GM12872 (cell line): ENCODE data around the gene BCL11A.

ENCODE experiments used
- TF ChIP-seq, protein P1 (sequence below): IDR thresholded peaks from 3 replicates; pipeline ENCODE4 v1.5.1; 2011; ENCODE audit warnings: low read depth, mild to moderate bottlenecking, low read length, moderate library complexity; ENCODE audit not compliant: insufficient read depth

BCL11A gene

DNA sequence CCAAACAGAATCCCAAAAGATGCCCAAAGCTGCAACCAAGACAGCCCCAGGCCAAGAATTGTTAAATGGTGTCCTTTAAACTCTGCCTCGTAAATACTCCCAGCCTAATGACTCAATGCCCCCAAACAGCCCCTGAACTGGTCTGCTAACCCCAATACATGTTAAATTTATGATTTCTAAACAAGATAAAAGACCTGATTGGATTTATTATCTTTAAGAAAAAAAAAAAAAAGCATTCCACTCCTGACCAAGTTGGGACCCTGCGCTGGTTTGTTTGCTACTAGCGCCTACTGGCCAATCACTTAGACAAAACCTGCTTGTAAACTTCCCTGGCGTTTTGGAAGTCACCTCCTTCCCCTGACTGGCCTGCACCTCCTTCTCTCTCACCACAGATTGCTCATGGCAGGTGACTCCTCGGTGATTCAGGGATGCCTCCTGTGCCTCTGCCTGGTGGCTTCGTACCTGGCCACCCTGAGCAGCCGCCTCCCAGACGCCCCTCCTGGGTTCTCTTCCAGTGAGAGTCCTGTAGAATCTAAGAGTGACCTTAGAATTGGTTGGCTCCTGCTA lies 121.3 kb downstream of the BCL11A start:
- TF ChIP-seq, protein P1, sequence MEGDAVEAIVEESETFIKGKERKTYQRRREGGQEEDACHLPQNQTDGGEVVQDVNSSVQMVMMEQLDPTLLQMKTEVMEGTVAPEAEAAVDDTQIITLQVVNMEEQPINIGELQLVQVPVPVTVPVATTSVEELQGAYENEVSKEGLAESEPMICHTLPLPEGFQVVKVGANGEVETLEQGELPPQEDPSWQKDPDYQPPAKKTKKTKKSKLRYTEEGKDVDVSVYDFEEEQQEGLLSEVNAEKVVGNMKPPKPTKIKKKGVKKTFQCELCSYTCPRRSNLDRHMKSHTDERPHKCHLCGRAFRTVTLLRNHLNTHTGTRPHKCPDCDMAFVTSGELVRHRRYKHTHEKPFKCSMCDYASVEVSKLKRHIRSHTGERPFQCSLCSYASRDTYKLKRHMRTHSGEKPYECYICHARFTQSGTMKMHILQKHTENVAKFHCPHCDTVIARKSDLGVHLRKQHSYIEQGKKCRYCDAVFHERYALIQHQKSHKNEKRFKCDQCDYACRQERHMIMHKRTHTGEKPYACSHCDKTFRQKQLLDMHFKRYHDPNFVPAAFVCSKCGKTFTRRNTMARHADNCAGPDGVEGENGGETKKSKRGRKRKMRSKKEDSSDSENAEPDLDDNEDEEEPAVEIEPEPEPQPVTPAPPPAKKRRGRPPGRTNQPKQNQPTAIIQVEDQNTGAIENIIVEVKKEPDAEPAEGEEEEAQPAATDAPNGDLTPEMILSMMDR, result no peak

DNA sequence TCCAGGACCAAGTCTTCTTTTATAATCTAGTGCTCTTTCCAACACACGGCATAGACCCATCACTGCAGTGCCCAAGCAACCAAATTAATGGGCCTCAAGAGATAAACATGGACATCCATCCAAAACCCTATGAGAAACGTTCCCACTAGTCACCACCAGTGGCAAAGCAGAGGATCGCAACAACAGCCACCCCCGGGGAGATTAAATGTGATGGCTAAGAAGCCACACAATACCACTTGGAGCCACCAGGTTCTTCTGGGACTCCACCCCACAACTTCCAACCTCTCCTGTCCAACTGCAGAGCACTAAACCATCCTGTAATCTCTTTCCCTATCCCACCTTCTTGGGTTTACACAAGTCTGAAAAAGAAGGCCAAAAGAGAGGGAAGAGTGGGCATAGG lies 123.8 kb downstream of the BCL11A start:
- TF ChIP-seq, protein P1, result no peak

DNA sequence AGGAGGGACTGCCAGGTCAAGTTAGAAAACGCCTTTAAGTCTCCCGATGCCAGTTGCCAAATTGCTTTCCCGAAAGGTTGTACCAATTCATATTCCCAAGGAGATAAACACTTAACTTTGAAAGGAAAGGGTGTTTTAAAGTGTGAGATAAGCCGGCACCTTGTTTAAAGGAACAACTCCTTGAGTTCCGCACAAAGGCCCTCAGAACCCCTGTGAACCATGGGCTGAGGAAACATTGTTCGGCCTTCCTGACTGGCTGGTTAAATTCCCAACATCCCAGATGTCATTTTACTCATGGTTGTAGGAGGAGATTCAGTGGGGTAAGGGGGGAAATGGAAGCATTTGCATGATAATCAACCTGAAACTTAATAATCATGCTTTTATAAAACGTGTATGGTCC lies 126.6 kb downstream of the BCL11A start:
- TF ChIP-seq, protein P1, result no peak

DNA sequence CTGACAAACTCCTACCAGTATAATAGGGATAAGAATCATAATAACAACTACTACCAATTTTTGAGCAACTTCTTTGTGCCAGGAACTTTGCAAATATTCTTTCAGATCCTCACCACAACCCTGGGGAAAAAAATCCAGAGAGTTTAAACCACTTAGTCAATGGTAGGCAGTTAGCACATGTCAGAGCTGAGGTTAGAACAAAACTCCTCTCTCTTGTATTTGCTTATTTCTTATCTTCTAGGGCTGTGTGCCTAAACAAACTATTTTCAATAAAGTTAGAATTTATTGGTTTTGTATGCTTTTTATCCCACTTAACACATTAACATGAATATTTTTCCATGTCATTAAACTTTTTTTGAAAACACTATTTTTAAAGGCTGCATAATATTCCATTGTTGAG lies 127.1 kb downstream of the BCL11A start:
- TF ChIP-seq, protein P1, result no peak

DNA sequence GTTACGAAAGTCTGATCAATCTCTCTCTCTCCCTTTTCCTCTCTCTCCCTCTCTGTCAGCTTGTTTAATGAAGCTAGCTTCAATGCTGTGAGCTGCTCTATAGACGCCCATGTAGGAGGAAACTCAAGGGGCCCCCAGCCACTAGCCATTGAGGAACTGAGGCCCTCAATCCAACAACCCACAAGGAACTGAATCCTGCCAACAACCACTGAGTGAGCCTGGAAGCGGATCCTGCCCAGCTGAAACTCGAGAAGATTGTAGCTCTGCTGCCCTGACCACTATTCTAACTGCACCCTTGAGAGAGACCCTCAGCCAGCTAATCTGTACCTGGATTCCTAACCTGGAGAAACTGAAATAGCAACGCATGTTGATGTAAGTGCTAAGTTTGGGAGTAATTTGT lies 129.2 kb downstream of the BCL11A start:
- TF ChIP-seq, protein P1, result no peak

DNA sequence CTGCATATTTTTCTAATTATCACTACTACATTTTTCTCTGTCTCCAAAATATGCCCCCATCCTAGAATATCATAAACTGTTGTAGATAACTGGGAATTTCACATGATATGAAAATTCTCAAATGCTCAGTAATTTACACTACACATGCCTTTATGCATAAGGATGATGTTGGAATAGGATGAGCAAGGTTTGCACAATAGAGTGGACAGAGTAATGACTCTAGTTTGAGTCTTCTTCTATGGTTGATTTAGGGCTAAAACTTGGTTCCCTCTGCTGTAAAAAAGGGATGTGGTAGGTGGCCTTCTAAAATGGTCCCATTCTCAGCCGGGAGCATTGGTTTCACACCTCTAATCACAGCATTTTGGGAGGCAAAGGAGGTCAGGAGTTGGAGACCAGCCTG lies 129.9 kb downstream of the BCL11A start:
- TF ChIP-seq, protein P1, result no peak

DNA sequence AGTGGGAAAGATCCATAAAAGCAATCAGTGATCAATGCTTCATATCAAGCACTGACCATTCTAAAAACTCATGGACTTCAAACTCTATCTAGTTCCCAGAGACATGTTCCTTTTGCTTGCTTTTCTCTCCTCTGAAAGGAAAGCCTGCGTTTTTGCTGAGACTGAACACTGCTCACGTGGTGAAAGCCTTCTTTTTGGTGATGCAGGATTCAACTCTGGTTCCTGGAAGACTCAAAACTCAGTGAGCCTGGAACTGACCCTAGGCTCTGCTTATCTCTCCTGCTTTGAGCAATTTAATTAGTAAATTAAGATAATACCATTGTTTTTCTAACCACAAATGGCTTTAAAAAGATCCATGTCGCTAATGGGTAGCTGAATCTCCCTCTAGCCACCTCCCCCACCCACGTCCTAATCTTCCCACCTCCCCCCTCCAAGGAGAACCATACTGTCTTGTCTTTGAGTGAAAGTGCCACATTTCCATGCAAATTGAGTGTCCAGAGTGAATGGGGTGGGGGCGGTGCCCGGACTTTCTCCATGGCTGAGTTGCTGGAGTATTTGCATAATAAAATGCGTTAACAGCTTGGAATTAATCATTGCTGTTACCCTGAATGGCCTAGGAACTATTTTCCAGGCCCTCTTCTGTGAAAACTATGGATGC lies 130.5 kb downstream of the BCL11A start:
- TF ChIP-seq, protein P1, result no peak
